A673 (cell line): Measurements from ENCODE around the gene RIC1. TPM values are rescaled to one million over a fixed set of nuclear protein-coding genes. Genes with fewer than 3 reads are reported as not detected.

Experiments used
- BruUV-seq: library from RNA; stranded (reverse); fragments of 400-500 nt; replicated peaks from 2 replicates; lab custom pipeline; 2021; lab: Mats Ljungman, UMichigan
- CTCF ChIA-PET: fragments of 300-600 bp; sonication (Branson Sonifier 250); formaldehyde crosslinking; loops from one replicate; lab custom pipeline; 2022; ENCODE audit warnings: antibody characterized with exemption; lab: Charles Lee
- POLR2A ChIA-PET: fragments of 300-600 bp; sonication (Branson Sonifier 250); formaldehyde crosslinking; loops from one replicate; lab custom pipeline; 2022; ENCODE audit warnings: antibody characterized with exemption; ENCODE audit not compliant: low non-redundant PET; lab: Charles Lee
- DNase-seq: peaks from one replicate; pipeline ENCODE4 v3.0.0-alpha.2; 2015; ENCODE audit warnings: low spot score
- H3K27ac ChIP-seq: fragments of 200-600 bp; sonication (generic); 2 replicates; pipeline ENCODE4 v1.5.1; 2016; ENCODE audit warnings: mixed run types, low read depth, mild to moderate bottlenecking, mixed read lengths, antibody characterized with exemption, low read length; ENCODE audit not compliant: poor library complexity, severe bottlenecking
- H3K27me3 ChIP-seq: fragments of 200-600 bp; sonication (generic); replicated peaks from 2 replicates; pipeline ENCODE4 v1.6.1; 2017; ENCODE audit warnings: mixed run types, low read depth, mild to moderate bottlenecking, mixed read lengths, antibody characterized with exemption, low read length; ENCODE audit not compliant: insufficient read depth, poor library complexity
- H3K36me3 ChIP-seq: fragments of 200-600 bp; sonication (generic); 2 replicates; pipeline ENCODE4 v1.6.1; 2016; ENCODE audit warnings: mixed run types, mild to moderate bottlenecking, mixed read lengths, antibody characterized with exemption, low read length; ENCODE audit not compliant: insufficient read depth, poor library complexity, severe bottlenecking
- H3K4me1 ChIP-seq: fragments of 200-600 bp; sonication (generic); 2 replicates; pipeline ENCODE4 v1.6.1; 2017; ENCODE audit warnings: mixed run types, mild to moderate bottlenecking, mixed read lengths, antibody characterized with exemption, low read length; ENCODE audit not compliant: insufficient read depth, poor library complexity, severe bottlenecking
- H3K4me3 ChIP-seq: fragments of 200-600 bp; sonication (generic); 2 replicates; pipeline ENCODE4 v1.5.1; 2016; ENCODE audit warnings: low read depth, mixed run types, mild to moderate bottlenecking, mixed read lengths, low read length; ENCODE audit not compliant: poor library complexity, severe bottlenecking
- H3K9me3 ChIP-seq: fragments of 200-600 bp; sonication (generic); 2 replicates; pipeline ENCODE4 v1.6.1; 2016; ENCODE audit warnings: mixed run types, low read depth, mild to moderate bottlenecking, mixed read lengths, antibody characterized with exemption, low read length; ENCODE audit not compliant: poor library complexity, severe bottlenecking
- CTCF ChIP-seq: fragments of 300-800, 200-600 bp; sonication (generic); conservative IDR thresholded peaks from 2 replicates; pipeline ENCODE4 v1.5.1; 2017; ENCODE audit warnings: low read depth, mild to moderate bottlenecking, antibody characterized with exemption, low read length, moderate library complexity, mixed read lengths
- EZH2 ChIP-seq: fragments of 200-600 bp; sonication (generic); IDR thresholded peaks from 2 replicates; pipeline ENCODE4 v1.6.1; 2017; ENCODE audit warnings: borderline replicate concordance, low read depth, mild to moderate bottlenecking, mixed read lengths, antibody characterized with exemption, low read length; ENCODE audit not compliant: poor library complexity, severe bottlenecking
- intact Hi-C: fragments of 100-400 bp; cut with micrococcal nuclease; formaldehyde crosslinking; loops from one replicate; pipeline ENCODE4 v1.10.0; 2022; ENCODE audit not compliant: unreplicated experiment
- total RNA-seq: library from RNA; stranded (reverse); gene quantifications from 2 replicates; pipeline ENCODE4 v1.2.3, GENCODE V29; 2021

Gene RIC1
- total RNA-seq, 1 experiment from 2014 or later, result 23.3 TPM

- H3K4me1 ChIP-seq, result no peaks in the 10 kb centered on the region
- H3K27ac ChIP-seq, result no peak overlapping the region
- TF ChIP-seq CTCF (no peak), EZH2 (no peak)
- ChIA-PET POLR2A (no interaction called here), CTCF (no interaction called here)
- H3K36me3 ChIP-seq, result peaks cover 60% of the 10 kb centered on the region
- DNase-seq, result no peak
- no peak overlapping the region for H3K4me3 ChIP-seq
- intact Hi-C loops, result no loop called here
- BruUV-seq, result no TSS peak
- H3K9me3 ChIP-seq, result no peaks in the 10 kb centered on the region
- no peaks in the 10 kb centered on the region for H3K27me3 ChIP-seq
These were observed 135.4 kb downstream of the RIC1 start for GRCh38 chr9:5764130-5764868.

GRCh38 chr9:5767968-5768932 lies 139.3 kb downstream of the RIC1 start:
- TF ChIP-seq EZH2, result no peak
- no peak for TF ChIP-seq CTCF
- no peaks in the 10 kb centered on the region for H3K4me1 ChIP-seq
- no peak for DNase-seq
- CTCF ChIA-PET, result no interaction called here
- no peaks in the 10 kb centered on the region for H3K27me3 ChIP-seq
- intact Hi-C loops, result no loop called here
- no TSS peak for BruUV-seq
- POLR2A ChIA-PET, result no interaction called here
- peaks cover 66% of the 10 kb centered on the region for H3K36me3 ChIP-seq
- no peaks in the 10 kb centered on the region for H3K9me3 ChIP-seq
- H3K27ac ChIP-seq, result no peak overlapping the region
- H3K4me3 ChIP-seq, result no peak overlapping the region

GRCh38 chr9:5773324-5773999 lies 144.6 kb downstream of the RIC1 start:
- Histone ChIP-seq H3K4me3 (no peak overlapping the region), H3K36me3 (peaks cover 60% of the 10 kb centered on the region), H3K27me3 (no peaks in the 10 kb centered on the region), H3K4me1 (no peaks in the 10 kb centered on the region), H3K27ac (no peak overlapping the region), H3K9me3 (peaks cover 1% of the 10 kb centered on the region)
- CTCF ChIA-PET, result no interaction called here
- DNase-seq, result no peak
- no TSS peak for BruUV-seq
- intact Hi-C loops, result no loop called here
- POLR2A ChIA-PET, result no interaction called here
- TF ChIP-seq CTCF (peak; percentile 46), EZH2 (no peak)
